NCI-H128 (cell line): ENCODE measurements around the gene CLTB.
"Not testable (repeated sequence)": the region's sequence is repeated elsewhere in the genome, so short reads cannot be mapped to it uniquely, and the experiment has no call there.

Experiments used
- DNase-seq: peaks from one replicate; lab custom pipeline; 2025; ENCODE audit not compliant: unreplicated experiment; lab: John Stamatoyannopoulos, UW

CLTB gene, protein sequence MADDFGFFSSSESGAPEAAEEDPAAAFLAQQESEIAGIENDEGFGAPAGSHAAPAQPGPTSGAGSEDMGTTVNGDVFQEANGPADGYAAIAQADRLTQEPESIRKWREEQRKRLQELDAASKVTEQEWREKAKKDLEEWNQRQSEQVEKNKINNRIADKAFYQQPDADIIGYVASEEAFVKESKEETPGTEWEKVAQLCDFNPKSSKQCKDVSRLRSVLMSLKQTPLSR

DNA sequence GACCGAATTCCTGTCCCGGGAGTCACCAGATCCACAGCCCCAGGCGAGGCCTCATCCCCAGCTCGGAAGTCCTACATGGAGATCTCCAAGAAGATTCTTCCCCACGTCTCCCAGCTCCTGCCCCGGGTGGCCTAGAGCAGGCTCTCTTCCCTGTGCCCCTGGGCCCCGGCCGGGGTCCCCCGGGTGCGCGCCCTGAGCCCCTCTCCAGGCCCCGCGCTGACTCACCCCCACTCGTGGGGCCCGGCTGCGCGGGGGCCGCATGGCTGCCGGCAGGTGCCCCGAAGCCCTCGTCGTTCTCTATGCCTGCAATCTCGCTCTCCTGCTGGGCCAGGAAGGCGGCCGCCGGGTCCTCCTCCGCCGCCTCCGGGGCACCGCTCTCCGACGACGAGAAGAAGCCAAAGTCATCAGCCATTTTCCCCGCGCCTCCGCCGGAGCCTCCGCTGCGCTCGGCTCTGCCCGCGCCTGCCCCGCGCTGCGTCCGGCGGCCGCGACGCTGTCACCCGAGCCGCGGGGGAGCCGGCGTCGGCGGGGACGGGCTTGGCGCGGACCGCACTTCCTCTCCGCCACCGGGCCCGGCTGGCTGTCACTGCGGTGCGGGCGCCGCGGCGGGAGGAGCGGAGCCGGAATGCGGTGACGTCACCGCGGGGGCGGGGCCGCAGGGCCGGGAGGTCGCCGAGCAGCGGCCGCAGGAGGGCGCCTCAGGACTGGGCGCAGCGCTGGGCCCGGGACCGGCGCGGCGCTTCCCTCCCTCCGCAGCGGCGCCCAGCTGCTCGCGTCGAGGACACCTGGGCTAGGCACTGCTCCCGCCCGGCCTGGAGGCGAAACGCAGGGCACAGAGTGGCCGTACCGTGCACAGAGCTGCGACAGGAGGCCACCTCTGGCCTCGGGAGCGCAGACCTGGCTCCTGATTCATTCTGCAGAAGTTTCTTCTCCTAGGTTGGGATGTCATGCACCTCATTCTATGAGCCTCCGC, at the start of gene CLTB:
TSS of gene CLTB (minus strand) at position 588 of the 973 bp plus-strand sequence. CDS start at position 412, 176 bp downstream.
- peak; percentile 22 for DNase-seq

DNA sequence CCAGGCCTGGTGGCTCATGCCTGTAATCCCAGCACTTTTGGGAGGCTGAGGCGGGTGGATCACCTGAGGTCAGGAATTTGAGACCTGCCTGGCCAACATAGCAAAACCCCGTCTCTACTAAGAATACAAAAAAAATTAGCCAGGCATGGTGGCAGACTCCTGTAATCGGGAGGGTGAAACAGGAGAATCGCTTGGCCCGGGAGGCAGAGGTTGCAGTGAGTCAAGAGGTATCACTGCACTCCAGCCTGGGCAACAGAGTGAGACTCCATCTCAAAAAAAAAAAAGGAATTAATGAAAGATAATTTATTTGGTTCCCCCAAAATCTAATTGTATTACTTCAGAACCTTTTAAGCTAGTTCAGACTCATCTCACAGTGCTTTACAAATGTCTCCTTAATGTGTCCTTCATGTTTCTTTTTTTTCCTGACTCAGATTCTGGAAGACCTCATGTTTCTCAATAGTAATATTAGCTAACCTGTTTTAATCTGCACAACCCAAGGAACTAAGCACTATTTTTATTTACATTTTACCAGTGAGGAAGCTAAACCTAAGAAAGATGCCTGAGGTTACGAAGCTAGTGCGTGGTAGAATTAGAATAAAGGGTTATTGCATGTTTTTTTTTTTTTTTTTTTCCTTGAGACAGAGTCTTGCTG, 46.9 kb upstream of the CLTB start:
- DNase-seq, result no peak

DNA sequence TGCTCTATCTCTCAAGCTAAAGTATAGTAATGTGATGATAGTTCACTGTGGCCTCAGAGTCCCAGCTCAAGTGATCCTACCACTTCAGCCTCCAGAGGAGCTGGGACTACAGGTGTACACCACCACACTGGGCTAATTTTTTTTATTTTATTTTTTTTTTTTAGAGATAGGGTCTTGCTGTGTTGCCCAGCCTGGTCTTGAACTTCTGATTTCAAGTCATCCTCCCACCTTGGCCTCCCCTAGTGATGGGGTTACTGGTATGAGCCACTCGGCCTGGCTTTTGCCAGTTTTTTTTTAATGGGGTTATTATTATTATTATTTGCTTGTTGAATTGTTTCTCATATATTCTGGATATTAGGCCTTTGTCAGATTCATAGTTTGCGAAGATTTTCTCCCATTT, 45.0 kb upstream of the CLTB start:
- no peak for DNase-seq

DNA sequence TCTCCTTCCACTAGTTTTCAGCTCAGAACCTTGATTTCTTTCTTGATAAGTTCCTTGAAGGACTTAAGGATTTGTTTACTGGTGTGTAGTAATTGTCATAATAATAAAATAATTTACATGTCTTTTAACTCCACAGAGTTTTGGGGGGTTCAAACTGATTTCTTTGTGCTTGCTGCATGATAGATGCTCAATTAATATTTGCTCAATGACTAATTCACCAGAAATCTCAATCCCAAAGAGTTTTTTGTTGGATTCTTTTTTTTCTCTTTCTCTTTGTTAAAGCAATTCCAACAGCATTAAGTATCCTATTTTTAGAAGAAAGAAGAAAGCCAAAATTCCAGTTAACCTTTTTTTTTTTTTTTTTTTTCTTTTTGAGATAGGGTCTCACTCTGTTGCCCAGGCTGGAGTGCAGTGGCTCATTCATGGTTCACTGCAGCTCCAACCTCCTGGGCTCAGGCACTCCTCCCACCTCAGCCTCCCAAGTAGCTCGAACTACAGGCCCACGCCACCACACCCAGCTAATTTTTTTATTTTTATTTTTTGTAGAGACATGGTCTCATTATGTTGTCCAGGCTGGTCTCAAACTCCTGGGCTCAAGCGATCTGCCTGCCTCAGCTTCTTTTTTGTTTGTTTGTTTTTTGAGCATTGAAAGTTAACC, 42.7 kb upstream of the CLTB start:
- no peak for DNase-seq

DNA sequence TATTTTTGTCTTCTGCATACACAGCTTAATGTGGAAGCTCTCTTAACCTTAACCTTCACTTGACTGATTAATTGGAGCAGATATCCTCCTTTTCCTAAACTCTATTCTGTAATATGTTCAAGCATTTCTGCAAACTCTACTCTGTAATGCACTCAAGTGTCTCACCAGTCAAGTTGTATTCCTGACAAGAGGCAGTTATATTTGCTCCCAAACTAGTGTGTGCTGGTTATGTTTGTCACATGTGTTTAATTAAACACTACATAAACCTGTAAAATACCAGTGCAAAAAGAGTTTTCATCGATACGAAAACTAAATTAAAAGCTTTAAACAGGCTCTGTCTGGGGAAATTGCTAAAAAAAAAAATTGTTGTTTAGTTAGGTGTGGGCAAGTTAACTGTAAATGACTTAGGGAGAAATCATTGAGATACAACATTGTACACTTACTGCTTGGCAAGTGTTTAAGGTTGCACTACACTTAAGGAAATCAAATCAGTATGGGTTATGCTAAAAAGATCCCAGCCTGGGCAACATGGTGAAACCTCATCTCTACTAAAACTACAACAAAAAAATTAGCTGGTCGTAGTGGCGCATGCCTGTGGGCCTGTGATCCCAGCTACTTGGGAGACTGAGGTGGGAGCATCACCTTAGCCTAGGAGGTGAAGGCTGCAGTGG, 38.5 kb upstream of the CLTB start:
- DNase-seq, result no peak

DNA sequence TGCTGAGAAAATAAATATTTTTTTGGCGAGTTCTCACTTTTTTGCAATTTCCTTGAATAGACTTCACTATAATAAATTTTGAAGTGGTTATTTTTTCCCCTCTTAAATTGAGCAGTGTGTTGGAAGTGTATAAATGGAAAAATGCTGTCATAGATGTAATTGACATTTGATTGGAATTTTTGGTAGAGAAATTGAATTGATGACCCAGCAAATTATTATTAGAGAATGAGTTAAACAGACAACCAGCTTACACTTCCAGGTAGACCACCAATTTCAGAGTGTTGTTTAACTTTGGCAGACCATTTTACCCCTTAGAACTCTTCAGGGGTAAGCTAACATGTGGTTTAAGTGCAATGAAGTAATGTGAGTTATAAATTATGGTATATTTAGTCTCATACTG, 33.7 kb upstream of the CLTB start:
- no peak for DNase-seq

DNA sequence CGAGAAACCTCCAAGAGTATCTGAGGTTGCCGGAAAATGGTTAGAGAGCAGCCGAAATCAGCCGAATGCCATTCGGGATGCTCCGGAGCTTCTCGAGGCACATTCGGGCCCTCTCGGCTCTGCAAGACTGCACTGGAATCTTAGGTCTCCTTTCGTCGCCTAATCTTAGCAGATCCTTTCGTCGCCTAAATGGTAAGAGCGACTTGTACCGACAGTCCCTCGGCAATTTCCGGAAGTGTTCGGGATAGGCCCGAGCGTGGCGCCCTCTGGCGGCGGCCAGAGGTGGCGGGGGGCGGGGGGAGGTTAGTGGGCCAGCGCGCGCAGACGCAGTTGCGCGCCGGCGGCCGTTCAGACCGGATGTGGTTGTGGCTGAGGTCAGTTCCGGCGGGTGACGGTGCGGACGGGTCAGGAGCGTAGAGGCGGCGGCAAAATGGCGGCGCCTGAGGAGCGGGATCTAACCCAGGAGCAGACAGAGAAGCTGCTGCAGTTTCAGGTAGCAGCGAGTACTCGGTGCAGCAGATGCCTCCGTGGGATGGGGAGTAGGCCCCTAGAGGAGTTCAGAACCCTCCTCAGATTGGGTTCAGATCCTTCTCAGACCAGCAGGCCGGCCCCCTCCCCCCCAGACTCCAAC, 31.8 kb upstream of the CLTB start, which contains the start of gene FAF2:
TSS of gene FAF2 (plus strand) at position 408 of the 631 bp plus-strand sequence. CDS start at position 431, 23 bp downstream.
- DNase-seq, result peak; percentile 72

DNA sequence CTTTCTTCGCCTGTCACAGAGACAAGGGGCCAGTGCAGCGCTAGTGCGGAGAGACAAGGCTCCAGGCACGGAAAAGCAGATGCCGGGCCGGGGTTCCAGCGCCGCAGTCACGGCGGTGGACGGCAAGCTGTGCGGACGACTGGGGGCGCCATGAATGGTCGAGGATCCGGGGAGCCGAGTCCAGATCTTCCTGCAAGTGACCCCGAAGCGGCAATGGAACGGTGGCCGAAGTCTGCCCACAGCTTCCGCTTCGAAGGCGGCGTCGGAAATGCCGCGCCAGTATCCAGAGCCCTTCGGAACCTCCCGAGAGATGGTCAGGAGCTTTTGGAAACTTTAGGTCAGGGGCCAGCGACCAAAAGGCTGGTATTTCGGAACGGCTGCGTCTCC, 31.2 kb upstream of the CLTB start:
- no peak for DNase-seq

DNA sequence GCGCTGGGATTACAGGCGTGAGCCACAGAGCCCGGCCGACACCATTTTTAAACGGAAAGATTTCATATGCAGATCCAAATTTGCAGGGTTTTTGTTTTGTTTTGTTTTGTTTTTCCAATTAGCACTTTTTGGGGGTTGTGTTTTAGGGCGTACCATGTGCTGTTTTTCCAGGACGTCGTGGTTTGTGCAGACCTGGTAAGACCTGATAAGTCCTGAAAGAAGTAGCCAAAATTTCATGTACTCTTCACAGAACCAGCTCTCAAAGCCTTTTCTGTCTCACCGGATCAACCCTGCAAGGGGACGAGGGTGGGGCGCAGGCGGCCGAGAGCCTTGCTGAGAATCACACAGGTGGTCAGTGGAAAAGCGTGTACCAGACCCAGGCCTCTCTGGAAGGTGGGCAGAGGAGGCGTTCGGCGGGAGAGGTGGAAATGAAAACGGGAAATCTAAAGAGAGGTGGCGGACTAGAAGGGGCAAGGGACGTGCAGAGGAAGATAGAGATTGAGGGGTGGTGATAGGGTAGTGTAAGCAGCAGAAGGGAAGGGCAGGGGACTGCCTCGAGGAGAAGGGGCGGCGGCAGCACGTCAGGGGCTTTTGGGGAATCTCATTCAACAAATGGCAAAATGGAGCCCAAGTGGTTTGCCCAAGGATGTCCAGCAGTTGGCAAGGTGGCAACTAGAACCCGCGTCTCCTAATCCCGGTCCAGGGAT, 30.7 kb upstream of the CLTB start:
- DNase-seq, result no peak

DNA sequence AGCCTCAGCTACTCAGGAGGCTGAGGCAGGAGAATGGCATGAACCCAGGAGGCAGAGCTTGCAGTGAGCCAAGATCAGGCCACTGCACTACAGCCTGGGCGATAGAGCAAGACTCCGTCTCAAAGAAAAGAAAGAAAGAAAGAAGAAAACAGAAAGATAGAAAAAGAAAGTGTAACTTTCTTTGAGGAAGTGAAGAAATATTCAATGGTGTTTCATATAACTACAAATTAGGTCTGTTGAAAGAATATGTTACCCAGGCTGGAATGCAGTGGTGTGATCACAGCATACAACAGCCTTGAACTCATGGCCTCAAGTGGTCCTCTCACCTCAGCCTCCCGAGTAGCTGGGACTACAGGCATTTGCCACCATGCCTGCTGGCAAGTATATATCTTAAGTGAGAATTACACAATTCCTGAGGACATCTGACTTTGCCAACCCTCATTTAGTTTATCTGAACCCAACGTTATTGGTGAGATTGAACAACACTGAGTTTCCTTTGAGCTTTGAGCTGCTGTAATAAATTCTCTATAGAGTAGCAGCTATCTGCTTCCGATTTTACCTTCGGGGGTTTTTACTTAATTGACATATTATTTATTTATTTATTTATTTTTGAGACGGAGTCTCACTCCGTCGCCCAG, 29.8 kb upstream of the CLTB start:
- no peak for DNase-seq

DNA sequence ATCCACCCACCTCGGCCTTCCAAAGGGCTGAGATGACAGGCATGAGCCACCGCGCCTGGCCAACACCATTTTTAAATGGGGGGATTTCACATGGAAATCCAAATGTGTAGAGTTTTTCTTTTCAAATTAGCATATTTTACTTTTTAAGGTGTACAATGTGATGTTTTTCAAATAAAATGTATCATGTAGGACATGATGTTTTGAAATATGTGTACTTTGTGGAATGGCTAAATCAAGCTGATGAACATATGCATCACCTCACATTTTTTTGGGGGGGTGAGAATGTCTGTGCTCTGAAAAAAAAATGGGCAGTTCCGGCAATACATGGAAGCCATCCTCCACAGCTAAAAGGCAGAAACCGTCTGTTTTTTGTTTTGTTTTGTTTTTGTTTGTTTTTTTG, 28.4 kb upstream of the CLTB start:
- DNase-seq, result no peak

DNA sequence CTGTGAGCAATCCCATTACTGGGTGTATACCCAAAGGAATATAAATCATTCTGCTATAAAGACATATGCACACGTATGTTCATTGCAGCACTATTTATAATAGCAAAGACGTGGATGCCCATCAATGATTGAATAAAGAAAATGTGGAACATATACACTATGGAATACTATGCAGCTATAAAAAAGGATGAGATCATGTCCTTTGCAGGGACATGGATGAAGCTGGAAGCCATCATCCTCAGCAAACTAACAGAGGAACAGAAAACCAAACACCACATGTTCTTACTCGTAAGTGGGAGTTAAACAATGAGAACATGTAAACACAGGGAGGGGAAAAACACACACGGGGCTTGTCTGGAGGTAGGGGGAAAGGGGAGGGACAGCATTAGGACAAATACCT, 26.6 kb upstream of the CLTB start:
- not testable (repeated sequence) for DNase-seq

DNA sequence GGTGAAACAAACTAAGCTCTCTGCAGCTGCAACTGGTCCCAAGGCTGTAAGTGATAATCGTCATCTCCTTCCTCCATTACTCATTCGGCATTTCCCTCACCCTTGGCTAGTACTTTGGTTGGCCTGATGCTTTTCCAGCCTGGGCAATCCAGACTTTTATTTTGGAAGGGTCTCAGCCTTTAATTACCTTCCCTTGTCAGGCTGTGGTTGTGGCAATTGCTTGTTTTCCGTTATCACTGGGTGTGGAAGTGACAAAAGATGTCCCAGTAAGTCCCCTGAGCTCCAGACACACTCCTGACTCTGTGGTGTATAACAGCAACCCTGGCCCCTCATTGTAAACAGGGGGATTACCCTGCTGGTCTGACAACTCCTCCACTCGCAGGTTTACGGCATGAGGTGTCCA, 25.6 kb upstream of the CLTB start:
- DNase-seq, result no peak

DNA sequence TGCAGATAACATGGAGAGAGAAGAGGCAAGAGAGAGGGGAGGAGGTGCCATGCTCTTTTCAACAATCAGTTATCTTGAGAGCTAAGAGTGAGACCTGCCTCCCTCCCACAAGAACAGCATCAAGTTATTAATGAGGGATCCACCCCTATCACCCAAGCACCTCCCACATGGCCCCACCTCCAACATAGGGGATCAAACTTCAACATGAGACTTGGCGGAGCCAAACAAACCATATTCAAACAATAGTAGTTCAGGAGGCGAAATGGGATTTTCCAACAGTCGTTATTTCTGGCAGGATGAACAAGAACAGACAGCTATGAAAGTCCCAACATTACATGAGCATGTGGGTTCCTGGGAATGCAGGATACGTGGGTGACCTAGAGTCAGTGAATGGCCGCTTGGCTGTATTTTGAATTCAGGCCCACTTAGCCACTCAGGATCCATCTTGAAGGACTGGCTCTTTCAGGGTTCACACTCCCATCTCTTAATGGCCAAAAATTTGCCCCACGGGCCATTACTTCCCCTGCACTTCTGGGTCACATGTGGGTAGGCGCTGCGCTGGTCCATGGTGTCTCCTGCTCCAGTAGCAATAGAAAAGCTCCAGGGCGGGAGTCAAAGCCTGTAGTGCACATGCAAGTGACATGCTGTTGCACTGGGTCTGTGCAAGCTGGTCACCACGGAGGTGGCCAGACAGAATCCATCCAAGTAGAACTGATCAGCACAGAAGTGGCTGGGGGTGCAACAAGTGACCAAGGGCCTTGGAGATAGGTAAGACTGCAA, 24.8 kb upstream of the CLTB start:
- no peak for DNase-seq

DNA sequence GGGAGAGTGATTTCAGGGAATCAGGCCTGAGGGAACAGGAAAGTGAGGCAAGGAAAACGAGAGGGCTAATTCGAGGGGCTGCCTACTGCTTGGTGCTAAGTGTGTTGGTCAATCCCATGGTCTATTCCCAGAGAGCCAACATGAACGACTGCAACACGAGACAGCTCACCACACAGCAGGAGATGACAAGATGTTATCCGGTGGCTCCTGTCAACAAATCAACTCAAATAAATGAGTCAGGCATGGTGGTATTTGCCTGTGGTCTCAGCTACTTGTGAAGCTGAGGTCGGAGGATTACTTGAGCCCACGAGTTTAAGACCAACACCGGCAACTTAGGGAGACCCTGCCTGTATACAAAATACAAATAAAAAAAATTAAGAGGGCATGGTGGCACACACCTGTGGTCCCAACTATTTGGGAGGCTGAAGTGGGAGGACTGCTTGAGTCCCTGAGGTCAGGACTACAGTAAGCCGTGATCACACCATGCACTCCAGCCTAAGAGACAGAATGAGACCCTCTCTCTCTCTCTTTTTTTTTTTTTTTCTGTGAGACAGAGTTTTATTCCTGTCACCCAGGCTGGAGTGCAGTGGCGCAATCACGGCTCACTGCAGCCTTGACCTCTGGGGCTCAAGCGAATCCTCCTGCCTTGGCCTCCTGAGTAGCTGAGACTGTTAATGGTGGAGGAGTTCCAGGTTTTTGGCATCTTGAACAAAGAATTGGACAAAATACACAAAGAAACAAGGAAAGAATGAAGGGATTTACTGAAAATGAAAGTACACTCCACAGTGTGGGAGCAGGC, 22.8 kb upstream of the CLTB start:
- DNase-seq, result no peak

DNA sequence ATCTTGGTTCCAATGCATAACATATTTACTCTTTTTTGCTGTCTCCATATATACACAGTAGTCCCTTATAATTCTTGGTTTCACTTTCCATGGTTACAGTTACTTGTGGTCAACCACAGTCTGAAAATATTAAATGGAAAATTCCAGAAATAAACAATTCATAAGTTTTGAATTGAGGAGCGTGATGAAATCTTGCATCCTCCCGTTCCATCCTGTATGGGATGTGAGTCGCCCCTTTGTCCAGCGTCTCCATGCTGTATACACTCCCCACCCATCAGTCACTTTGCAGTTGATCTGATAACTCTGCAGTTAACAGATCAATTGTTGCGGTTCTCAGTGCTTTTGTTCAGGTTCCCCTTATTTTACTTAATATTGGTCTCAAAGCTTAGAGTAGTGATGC, 20.3 kb upstream of the CLTB start:
- no peak for DNase-seq

DNA sequence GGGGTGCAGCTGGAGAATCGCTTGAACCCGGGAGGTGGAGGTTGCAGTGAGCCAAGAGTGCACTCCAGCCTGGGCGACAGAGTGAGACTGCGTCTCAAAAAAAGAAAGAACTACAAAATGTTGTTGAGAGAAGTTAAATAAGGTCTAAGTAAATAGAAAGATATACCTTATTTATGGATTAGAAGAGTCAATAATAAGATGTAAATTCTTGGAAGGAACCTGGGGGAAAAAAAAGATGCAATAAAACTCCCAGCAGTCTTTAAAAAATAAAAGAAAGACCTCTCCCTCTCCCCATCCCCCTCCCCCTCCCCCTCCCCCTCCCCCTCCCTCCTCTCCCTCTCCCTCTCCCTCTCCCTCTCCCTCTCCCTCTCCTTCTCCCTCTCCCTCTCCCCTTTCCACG, 16.4 kb upstream of the CLTB start:
- DNase-seq, result no peak

DNA sequence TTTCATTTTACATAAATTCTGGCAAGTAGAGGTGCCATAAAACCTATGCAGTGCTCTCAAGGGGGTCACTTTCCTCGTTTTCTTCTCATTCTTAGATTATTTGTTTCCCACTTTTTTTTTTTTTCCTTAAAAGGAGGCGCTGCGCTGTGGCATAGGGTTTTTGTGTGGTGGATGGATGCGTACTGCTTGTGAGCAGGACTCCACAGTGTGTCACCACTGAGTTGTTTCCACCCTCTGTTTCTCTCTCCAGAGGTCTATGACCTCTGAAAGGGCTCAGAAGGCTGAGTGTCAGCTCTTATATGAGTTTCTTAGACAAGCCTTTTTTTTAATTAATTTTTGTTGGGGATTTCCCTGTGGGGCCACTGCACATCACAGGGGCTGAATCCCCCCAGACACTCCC, 13.6 kb upstream of the CLTB start:
- DNase-seq, result no peak
